Vagina (tissue), 2 donors: ENCODE results near the gene EEF1A2. TPM values are rescaled to one million over a fixed set of nuclear protein-coding genes. Genes with fewer than 3 reads are reported as not detected.

Source experiments
- DNase-seq, 2 donors: peaks; one replicate each; pipeline ENCODE4 v3.0.0-alpha.2; 2017; ENCODE audit errors: extremely low spot score in 2 of 2
- H3K27ac ChIP-seq: fragments of 200-600 bp; sonication (generic); one replicate; pipeline ENCODE4 v1.5.1; 2019
- H3K27me3 ChIP-seq: fragments of 200-600 bp; sonication (generic); one replicate; pipeline ENCODE4 v1.5.1; 2019
- H3K36me3 ChIP-seq, 2 donors: fragments of 200-600 bp; sonication (generic); one replicate each; pipeline ENCODE4 v1.5.1; 2017 to 2019
- H3K4me1 ChIP-seq: fragments of 200-600 bp; sonication (generic); one replicate; pipeline ENCODE4 v1.5.1; 2019
- H3K4me3 ChIP-seq, 2 donors: fragments of 200-600 bp; sonication (generic); 1 replicate in 1 of 2; 2 replicates in 1 of 2; pipeline ENCODE4 v1.5.1; 2016 to 2019
- H3K9me3 ChIP-seq: fragments of 200-600 bp; sonication (generic); one replicate; pipeline ENCODE4 v1.5.1; 2019
- CTCF ChIP-seq, 3 experiments: fragments of 450-650 bp in 2 of 3; fragments of 200-600 bp in 1 of 3; sonication (generic) in 1 of 3; IDR thresholded peaks; one replicate each; pipeline ENCODE4 v1.5.1; 2017 to 2019; ENCODE audit warnings: antibody characterized with exemption in 3 of 3, mild to moderate bottlenecking in 2 of 3, moderate library complexity in 2 of 3
- POLR2A ChIP-seq, 2 donors: fragments of 450-650 bp; IDR thresholded peaks; one replicate each; pipeline ENCODE4 v1.6.1; 2017; ENCODE audit warnings: antibody characterized with exemption in 2 of 2, mild to moderate bottlenecking in 2 of 2, moderate library complexity in 2 of 2
- POLR2AphosphoS5 ChIP-seq, 2 donors: sonication (generic); formaldehyde crosslinking; IDR thresholded peaks; one replicate each; pipeline ENCODE4 v1.9.0; 2017; ENCODE audit warnings: antibody characterized with exemption in 2 of 2, mild to moderate bottlenecking in 2 of 2, low read depth in 1 of 2; ENCODE audit not compliant: insufficient read depth in 1 of 2
- intact Hi-C: fragments of 100-400 bp; cut with DNase I; formaldehyde crosslinking; loops from one replicate; pipeline ENCODE4 v1.15.1; 2023
- total RNA-seq: library from RNA; depleted of rRNA; stranded (reverse); fragments of >200 nt; gene quantifications from one replicate; pipeline ENCODE4 v1.2.3, GENCODE V29; 2016

EEF1A2 gene
- total RNA-seq, 1 donor from 2014 or later: 9.8 TPM

- TF ChIP-seq POLR2AphosphoS5 (IDR thresholded peaks at IDR 0.05; ENCODE audit: insufficient read depth in 1 of 2, low read depth in 1 of 2) (no peak), POLR2A (IDR thresholded peaks at IDR 0.05) (no peak), CTCF (IDR thresholded peaks at IDR 0.05) (no peak)
- Histone ChIP-seq H3K36me3 (no peaks in the 10 kb centered on the region), H3K27me3 (peaks cover 11% of the 10 kb centered on the region), H3K4me3 (no peak overlapping the region), H3K27ac (no peak overlapping the region), H3K4me1 (peaks cover 13% of the 10 kb centered on the region), H3K9me3 (no peaks in the 10 kb centered on the region)
- DNase-seq: no peak
- intact Hi-C loops: no loop called here
Observed at GRCh38 chr20:63468421-63468820, 30.5 kb downstream of the EEF1A2 start.

GRCh38 chr20:63467294-63468083 lies 31.4 kb downstream of the EEF1A2 start:
- H3K27ac ChIP-seq: no peak overlapping the region
- no peak for DNase-seq
- H3K27me3 ChIP-seq: peaks cover 9% of the 10 kb centered on the region
- H3K4me1 ChIP-seq: peaks cover 13% of the 10 kb centered on the region
- TF ChIP-seq POLR2AphosphoS5 (IDR thresholded peaks at IDR 0.05; ENCODE audit: insufficient read depth in 1 of 2, low read depth in 1 of 2): no peak
- no peak for TF ChIP-seq CTCF (IDR thresholded peaks at IDR 0.05)
- TF ChIP-seq POLR2A (IDR thresholded peaks at IDR 0.05): no peak
- no peaks in the 10 kb centered on the region for H3K36me3 ChIP-seq
- H3K4me3 ChIP-seq: no peak overlapping the region
- intact Hi-C loops: no loop called here
- no peaks in the 10 kb centered on the region for H3K9me3 ChIP-seq

GRCh38 chr20:63466861-63467260 lies 32.0 kb downstream of the EEF1A2 start:
- DNase-seq: no peak
- TF ChIP-seq POLR2AphosphoS5 (IDR thresholded peaks at IDR 0.05; ENCODE audit: insufficient read depth in 1 of 2, low read depth in 1 of 2): no peak
- TF ChIP-seq CTCF (IDR thresholded peaks at IDR 0.05): no peak
- intact Hi-C loops: no loop called here
- Histone ChIP-seq H3K9me3 (no peaks in the 10 kb centered on the region), H3K4me1 (peaks cover 9% of the 10 kb centered on the region), H3K4me3 (no peak overlapping the region), H3K27me3 (peaks cover 7% of the 10 kb centered on the region), H3K36me3 (no peaks in the 10 kb centered on the region), H3K27ac (no peak overlapping the region)

GRCh38 chr20:63466250-63466825 lies 32.5 kb downstream of the EEF1A2 start:
- H3K27ac ChIP-seq: no peak overlapping the region
- H3K4me3 ChIP-seq: no peak overlapping the region
- H3K36me3 ChIP-seq: no peaks in the 10 kb centered on the region
- H3K9me3 ChIP-seq: no peaks in the 10 kb centered on the region
- peaks cover 1% of the 10 kb centered on the region for H3K27me3 ChIP-seq
- no peak for DNase-seq
- intact Hi-C loops: no loop called here
- peaks cover 3% of the 10 kb centered on the region for H3K4me1 ChIP-seq
- no peak for TF ChIP-seq CTCF (IDR thresholded peaks at IDR 0.05)
- no peak for TF ChIP-seq POLR2A (IDR thresholded peaks at IDR 0.05)
- no peak for TF ChIP-seq POLR2AphosphoS5 (IDR thresholded peaks at IDR 0.05; ENCODE audit: insufficient read depth in 1 of 2, low read depth in 1 of 2)
